HEK293T (cell line): ENCODE data around the gene DND1.

ENCODE experiments used
- ARNT ChIP-seq: fragments of 450-650 bp; IDR thresholded peaks from 2 replicates; pipeline ENCODE4 v1.6.1; 2017; ENCODE audit warnings: mild to moderate bottlenecking
- FOXM1 ChIP-seq: fragments of 450-650 bp; IDR thresholded peaks from 2 replicates; pipeline ENCODE4 v1.6.1; 2017; ENCODE audit warnings: mild to moderate bottlenecking, borderline replicate concordance
- NFRKB ChIP-seq: fragments of 450-650 bp; IDR thresholded peaks from 2 replicates; pipeline ENCODE4 v1.6.1; 2016; ENCODE audit warnings: mild to moderate bottlenecking, moderate library complexity
- SP1 ChIP-seq: fragments of 450-650 bp; IDR thresholded peaks from 2 replicates; pipeline ENCODE4 v1.6.1; 2017
- SUZ12 ChIP-seq: fragments of 450-650 bp; IDR thresholded peaks from 2 replicates; pipeline ENCODE4 v1.6.1; 2016; ENCODE audit warnings: mild to moderate bottlenecking
- TARDBP ChIP-seq: fragments of 450-650 bp; IDR thresholded peaks from 2 replicates; pipeline ENCODE4 v1.6.1; 2016

DNA sequence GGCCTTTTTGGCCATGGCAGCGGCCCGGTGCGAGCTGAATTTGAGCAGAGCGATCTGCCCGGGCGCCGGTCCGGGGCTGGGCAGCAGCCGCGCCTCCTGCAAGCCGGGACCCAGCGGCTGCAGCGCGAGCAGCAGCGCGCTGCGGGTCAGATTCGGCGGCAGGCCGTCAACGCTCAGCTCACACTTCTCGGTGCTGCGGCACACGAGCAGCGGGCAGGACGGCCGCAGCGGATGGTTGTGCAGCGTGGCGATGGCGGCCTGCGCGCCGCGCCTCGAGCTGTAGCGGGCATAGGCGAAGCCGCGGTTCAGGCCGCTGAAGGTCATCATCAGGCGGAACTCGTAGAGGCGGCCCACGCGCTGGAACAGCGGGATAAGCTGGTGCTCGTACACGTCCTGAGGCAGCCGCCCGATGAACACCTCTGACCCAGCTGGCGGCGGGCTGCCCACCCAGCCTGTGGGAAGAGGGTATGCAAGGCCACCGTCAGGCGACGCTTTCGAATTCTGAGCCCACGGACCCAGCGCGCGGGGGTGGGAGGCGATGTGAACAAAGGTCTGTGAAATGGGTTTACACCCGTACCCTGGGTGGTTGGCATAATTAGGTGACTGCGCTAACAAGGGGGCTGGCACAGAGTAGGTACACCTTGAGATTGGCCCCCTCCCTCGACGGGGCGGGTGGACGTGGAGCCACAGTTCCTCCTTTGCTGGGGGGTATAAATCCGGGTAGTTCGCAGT is 755 bp downstream of the DND1 start:
- TF ChIP-seq SUZ12 = no peak
- no peak for TF ChIP-seq TARDBP
- no peak for TF ChIP-seq SP1
- TF ChIP-seq ARNT = no peak
- no peak for TF ChIP-seq FOXM1
- TF ChIP-seq NFRKB = no peak
